Cardiac fibroblast (primary cell): ENCODE data around the gene TSPAN15.

Source experiments
- DNase-seq, 2 donors: peaks; one replicate each; pipeline versions ENCODE4 v3.0.0 to v3.0.0-alpha.2; 2010; ENCODE audit warnings: low read depth in 2 of 2
- H3K4me3 ChIP-seq, 2 donors: replicated peaks in 1 of 2; 1 replicate in 1 of 2; 2 replicates in 1 of 2; pipeline ENCODE4 v1.5.1; 2011; ENCODE audit warnings: low read depth in 2 of 2, low read length in 2 of 2, mild to moderate bottlenecking in 2 of 2, moderate library complexity in 1 of 2
- CTCF ChIP-seq: IDR thresholded peaks from one replicate; pipeline ENCODE4 v1.5.1; 2011; ENCODE audit warnings: low read depth, mild to moderate bottlenecking, low read length, inconsistent platforms

Gene TSPAN15

DNA sequence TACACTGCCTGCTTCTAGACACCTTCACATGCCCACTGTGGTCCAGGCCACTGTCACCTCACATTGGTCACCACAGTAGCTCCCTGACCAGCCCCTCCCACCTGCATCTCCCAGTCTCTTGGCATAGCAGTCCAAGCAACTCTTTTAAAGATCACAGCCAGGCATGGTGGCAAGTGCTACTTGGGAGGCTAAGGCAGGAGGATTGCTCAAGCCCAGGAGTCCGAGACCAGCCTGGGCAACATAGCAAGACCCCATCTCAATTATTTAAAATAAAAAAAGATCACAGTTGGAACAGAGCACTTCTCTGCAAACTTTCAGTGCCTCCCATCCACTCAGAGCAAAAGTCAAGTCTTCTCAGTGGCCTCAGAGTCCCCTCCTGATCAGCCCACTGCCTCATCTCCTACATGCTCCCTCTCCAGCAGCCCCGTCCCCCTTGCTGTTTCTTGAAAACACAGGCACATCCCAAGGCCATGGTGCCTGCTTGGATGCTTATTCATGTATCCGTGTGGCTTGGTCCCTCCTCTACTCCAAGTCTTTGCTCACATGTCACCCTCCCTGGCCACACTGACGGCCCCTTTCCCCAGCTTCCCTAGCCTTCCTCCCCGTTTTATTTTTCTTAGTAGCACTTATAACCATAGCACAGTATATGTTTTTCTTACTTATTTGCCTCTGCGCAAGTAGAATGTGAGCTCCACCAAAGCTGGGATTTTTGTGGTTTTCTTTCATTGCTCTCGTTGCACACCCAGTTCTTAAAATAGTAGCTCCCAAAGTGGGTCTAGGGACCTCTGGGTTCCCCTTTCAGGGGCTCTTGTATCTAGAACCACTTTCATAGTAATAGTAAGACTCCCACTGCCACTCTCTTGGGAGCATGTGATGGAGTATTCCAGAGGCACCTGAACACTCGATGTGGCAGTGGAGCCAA lies 19.5 kb downstream of the TSPAN15 start:
- TF ChIP-seq CTCF, result no peak
- DNase-seq, result no peak
- H3K4me3 ChIP-seq, result no peak overlapping the region

DNA sequence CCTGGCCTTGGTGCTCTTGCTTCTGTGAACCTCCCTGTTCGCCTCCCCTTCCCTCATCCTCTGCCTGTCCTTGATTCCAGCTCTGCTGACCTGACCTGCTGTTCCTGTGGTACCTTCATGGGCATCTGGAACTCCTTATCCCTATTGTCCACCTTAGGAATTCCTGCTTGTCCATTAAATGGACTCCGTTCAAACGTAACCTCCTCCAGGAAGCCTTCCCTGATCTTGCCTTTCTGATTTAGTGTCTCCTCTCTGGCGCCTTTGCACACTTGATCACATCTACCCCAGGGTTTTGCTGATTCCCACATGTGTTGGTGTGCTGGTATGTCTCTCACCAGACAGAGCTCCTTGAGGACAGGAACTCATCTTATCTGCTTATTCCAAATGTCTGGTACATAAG lies 20.9 kb downstream of the TSPAN15 start:
- no peak for TF ChIP-seq CTCF
- no peak overlapping the region for H3K4me3 ChIP-seq
- no peak for DNase-seq

DNA sequence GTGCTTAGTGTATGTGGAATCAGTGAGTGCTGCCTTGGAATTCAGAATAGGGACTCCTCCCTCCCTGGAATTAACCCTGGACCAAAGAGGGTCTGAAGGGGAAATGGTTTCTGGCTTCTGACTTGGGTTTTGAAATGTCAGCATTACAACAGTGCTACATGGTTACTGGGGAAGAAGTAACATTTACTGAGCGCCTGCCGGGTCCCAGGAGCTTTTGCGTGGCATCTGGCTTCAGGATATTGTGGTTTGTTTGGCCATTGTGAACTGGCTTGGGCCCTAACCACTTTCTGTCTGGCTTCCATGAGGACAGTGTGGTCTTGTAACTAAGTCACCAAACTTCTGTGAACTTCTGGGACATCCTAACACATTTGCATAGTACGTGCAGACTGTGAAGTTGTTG lies 21.3 kb downstream of the TSPAN15 start:
- no peak for TF ChIP-seq CTCF
- DNase-seq, result peak; percentile 18 to 21

DNA sequence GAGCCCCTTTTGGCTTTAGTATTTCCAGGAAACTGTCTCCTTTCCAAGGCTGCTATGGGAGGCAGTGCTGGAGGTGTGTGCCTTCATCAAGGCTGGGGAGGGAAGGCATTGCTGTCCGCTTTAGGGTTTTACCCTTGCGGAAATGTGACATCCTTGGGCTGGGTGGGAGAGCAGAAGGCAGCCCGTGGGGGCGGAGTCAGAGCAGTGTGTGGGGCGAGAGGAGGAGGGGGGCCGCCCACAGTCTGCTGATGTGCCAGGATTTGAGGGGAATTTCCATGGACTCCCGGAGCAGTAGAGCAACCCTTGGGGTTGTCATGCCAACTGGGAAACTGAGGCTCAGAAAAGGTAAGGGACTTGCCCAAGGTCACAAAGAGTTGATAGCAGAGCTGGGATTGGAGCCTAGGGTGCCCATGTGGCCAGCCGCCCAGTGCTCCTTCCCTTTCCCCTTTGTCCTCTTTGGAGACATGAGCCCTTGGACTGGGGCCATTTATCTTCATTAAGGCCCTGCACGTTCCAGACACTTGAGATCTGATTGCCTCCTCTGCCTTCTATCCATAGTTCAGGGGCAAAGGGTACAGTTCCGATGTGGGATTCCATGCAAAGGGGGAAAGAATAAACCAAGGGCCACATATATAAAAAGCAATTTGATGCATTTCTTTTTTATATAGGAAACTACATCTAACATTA lies 22.2 kb downstream of the TSPAN15 start:
- TF ChIP-seq CTCF, result no peak
- no peak for DNase-seq
- H3K4me3 ChIP-seq, result no peak overlapping the region

More for the DNA sequence above, 21.3 kb downstream of the TSPAN15 start:
- H3K4me3 ChIP-seq, result no peak overlapping the region

- DNase-seq, result peak; percentile 74
- H3K4me3 ChIP-seq, result no peak overlapping the region
- TF ChIP-seq CTCF, result no peak
Observed at GRCh38 chr10:69474742-69475432, 23.6 kb downstream of the TSPAN15 start.

DNA sequence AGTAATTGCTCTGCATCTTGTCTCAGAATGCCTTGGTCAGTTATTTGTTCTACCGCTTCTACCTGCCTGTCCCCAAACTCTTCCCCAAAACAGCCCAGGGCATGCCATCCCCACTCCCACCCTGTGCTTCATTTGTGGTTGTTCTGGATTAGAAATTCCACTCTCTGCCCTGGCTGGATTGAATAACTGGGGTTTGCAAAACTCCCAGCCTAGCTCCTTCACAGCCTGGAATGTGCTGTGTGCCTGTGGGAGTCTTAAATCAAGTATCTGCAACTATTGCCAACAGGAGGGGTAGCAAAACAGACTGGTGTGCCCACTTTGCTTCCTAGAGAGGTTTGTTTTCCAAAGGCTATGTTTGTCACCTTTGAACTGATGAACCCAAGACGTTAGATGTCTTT lies 24.2 kb downstream of the TSPAN15 start:
- H3K4me3 ChIP-seq, result no peak overlapping the region
- DNase-seq, result no peak
- no peak for TF ChIP-seq CTCF
